Keratinocyte (primary cell): ENCODE data around the gene ECM2. TPM values are rescaled to one million over a fixed set of nuclear protein-coding genes. Genes with fewer than 3 reads are reported as not detected.
A peak's percentile ranks its signal among the peaks of the same experiment; 100 is the strongest.

Source experiments
- DNase-seq: peaks from one replicate; pipeline ENCODE4 v3.0.0-alpha.2; 2011; ENCODE audit warnings: low read depth, missing footprints, low spot score
- FAIRE-seq: peaks from 2 replicates; lab custom pipeline; 2011; peaks lifted over from hg19 to GRCh38; lab: Jason Lieb, UNC
- H2AFZ ChIP-seq: 2 replicates; pipeline ENCODE4 v1.6.0; 2012; ENCODE audit warnings: low read length, control low read depth, inconsistent platforms; ENCODE audit not compliant: control insufficient read depth
- H3K27ac ChIP-seq: 2 replicates; pipeline ENCODE4 v1.5.1; 2011; ENCODE audit warnings: low read length; ENCODE audit not compliant: control insufficient read depth, insufficient read depth
- H3K27me3 ChIP-seq: 3 replicates; pipeline ENCODE4 v1.6.0; 2011; ENCODE audit warnings: low read length; ENCODE audit not compliant: control insufficient read depth, insufficient read depth; ENCODE audit errors: extremely low read depth
- H3K36me3 ChIP-seq, 2 experiments: 2 replicates in 1 of 2; 3 replicates in 1 of 2; pipeline ENCODE4 v1.5.1; 2011; ENCODE audit warnings: low read length in 2 of 2, mild to moderate bottlenecking in 1 of 2; ENCODE audit not compliant: control insufficient read depth in 2 of 2, insufficient read depth in 2 of 2; ENCODE audit errors: extremely low read depth in 1 of 2
- H3K4me1 ChIP-seq: 3 replicates; pipeline ENCODE4 v1.5.1; 2011; ENCODE audit warnings: low read length; ENCODE audit not compliant: control insufficient read depth, insufficient read depth; ENCODE audit errors: extremely low read depth
- H3K4me2 ChIP-seq: 3 replicates; pipeline ENCODE4 v1.6.0; 2011; ENCODE audit warnings: low read depth, low read length; ENCODE audit not compliant: control insufficient read depth, insufficient read depth; ENCODE audit errors: extremely low read depth
- H3K4me3 ChIP-seq, 3 experiments: fragments of 200-600 bp in 1 of 3; sonication (generic) in 1 of 3; 2 replicates in 2 of 3; 3 replicates in 1 of 3; pipeline ENCODE4 v1.5.1; 2011 to 2016; ENCODE audit warnings: low read length in 3 of 3, mild to moderate bottlenecking in 3 of 3, control low read depth in 2 of 3, inconsistent platforms in 1 of 3, low read depth in 1 of 3, mixed read lengths in 1 of 3, mixed run types in 1 of 3, moderate library complexity in 1 of 3; ENCODE audit not compliant: control insufficient read depth in 2 of 3, insufficient read depth in 2 of 3; ENCODE audit errors: extremely low read depth in 1 of 3
- H3K79me2 ChIP-seq: 2 replicates; pipeline ENCODE4 v1.6.0; 2012; ENCODE audit warnings: low read length; ENCODE audit not compliant: control insufficient read depth, insufficient read depth
- H3K9ac ChIP-seq: 3 replicates; pipeline ENCODE4 v1.6.0; 2011; ENCODE audit warnings: low read length; ENCODE audit not compliant: control insufficient read depth, insufficient read depth; ENCODE audit errors: extremely low read depth
- H3K9me1 ChIP-seq: 3 replicates; pipeline ENCODE4 v1.6.0; 2011; ENCODE audit warnings: low read length; ENCODE audit not compliant: control insufficient read depth, insufficient read depth; ENCODE audit errors: extremely low read depth
- H3K9me3 ChIP-seq: 2 replicates; pipeline ENCODE4 v1.5.1; 2012; ENCODE audit warnings: low read depth, low read length; ENCODE audit not compliant: control insufficient read depth
- H4K20me1 ChIP-seq: 3 replicates; pipeline ENCODE4 v1.6.0; 2011; ENCODE audit warnings: low read length; ENCODE audit not compliant: control insufficient read depth, insufficient read depth; ENCODE audit errors: extremely low read depth
- CTCF ChIP-seq, 3 experiments: IDR thresholded peaks in 1 of 3; conservative IDR thresholded peaks in 1 of 3; optimal IDR thresholded peaks in 1 of 3; 2 replicates in 2 of 3; 3 replicates in 1 of 3; pipeline versions ENCODE3 to v1.5.1; 2011; ENCODE audit warnings: low read length in 3 of 3, mild to moderate bottlenecking in 3 of 3, moderate library complexity in 2 of 3, control low read depth in 1 of 3, inconsistent platforms in 1 of 3; ENCODE audit not compliant: insufficient read depth in 2 of 3; ENCODE audit errors: extremely low read depth in 1 of 3
- EZH2 ChIP-seq: IDR thresholded peaks from one replicate; pipeline ENCODE4 v1.6.1; 2012; ENCODE audit warnings: inconsistent platforms, mild to moderate bottlenecking, low read length, moderate library complexity
- dilution Hi-C: fragments of 300-500 bp; cut with MboI; formaldehyde crosslinking; loops from one replicate; pipeline ENCODE4 v1.7.0; 2020; ENCODE audit warnings: low sequenced_read_pairs; ENCODE audit not compliant: extremely low pct_ligation_motif_present
- polyA plus RNA-seq, 5 experiments: library from polyadenylated mRNA; depleted of rRNA in 3 of 5; stranded (reverse) in 3 of 5; stranded (forward) in 1 of 5; unstranded in 1 of 5; fragments of >200 nt; gene quantifications; 1 replicate in 1 of 5; 2 replicates in 3 of 5; 3 replicates in 1 of 5; pipeline versions ENCODE4 v1.2.1 to v1.2.3, GENCODE V29; 2011 to 2012; ENCODE audit warnings: missing spikeins in 2 of 5, low read depth in 1 of 5, low replicate concordance in 1 of 5

The ECM2 gene
- polyA plus RNA-seq, 1 donor (not counting 4 experiments of a cell fraction or from before 2014, with no cell fraction given), result 0.75 TPM

GRCh38 chr9:92474587-92474986 lies 61.2 kb downstream of the ECM2 start:
- dilution Hi-C loops, result no loop called here

GRCh38 chr9:92468206-92468605 lies 67.6 kb downstream of the ECM2 start:
- dilution Hi-C loops, result no loop called here
- no peaks in the 10 kb centered on the region for H3K27me3 ChIP-seq
- H3K27ac ChIP-seq, result peak overlapping the region; percentile 64
- no peaks in the 10 kb centered on the region for H3K36me3 ChIP-seq
- FAIRE-seq (peak; percentile 64), DNase-seq (no peak)
- H2AFZ ChIP-seq, result no peak overlapping the region
- peaks cover 22% of the 10 kb centered on the region for H3K4me1 ChIP-seq
- H3K4me3 ChIP-seq, result no peak overlapping the region
- H3K9me3 ChIP-seq, result no peaks in the 10 kb centered on the region
- peak overlapping the region; percentile 48 for H3K9ac ChIP-seq
- peak overlapping the region; percentile 37 for H3K4me2 ChIP-seq
- H3K79me2 ChIP-seq, result no peaks in the 10 kb centered on the region
- H4K20me1 ChIP-seq, result no peaks in the 10 kb centered on the region
- no peaks in the 10 kb centered on the region for H3K9me1 ChIP-seq
- no peak for TF ChIP-seq EZH2
- TF ChIP-seq CTCF (optimal IDR thresholded peaks at IDR 0.05 in 1 of 3, IDR thresholded peaks at IDR 0.05 in 1 of 3, conservative IDR thresholded peaks at IDR 0.05 in 1 of 3; ENCODE audit: extremely low read depth in 1 of 3, insufficient read depth in 2 of 3, low read length in 3 of 3), result no peak

More at GRCh38 chr9:92474587-92474986, 61.2 kb downstream of the ECM2 start:
- Histone ChIP-seq H3K27ac (no peak overlapping the region), H3K9ac (no peak overlapping the region), H3K4me2 (no peak overlapping the region), H3K4me1 (no peaks in the 10 kb centered on the region), H3K9me1 (no peaks in the 10 kb centered on the region), H4K20me1 (no peaks in the 10 kb centered on the region), H3K4me3 (no peak overlapping the region), H3K27me3 (no peaks in the 10 kb centered on the region), H3K9me3 (no peaks in the 10 kb centered on the region), H3K36me3 (no peaks in the 10 kb centered on the region), H2AFZ (no peak overlapping the region), H3K79me2 (no peaks in the 10 kb centered on the region)
- TF ChIP-seq CTCF (optimal IDR thresholded peaks at IDR 0.05 in 1 of 3, IDR thresholded peaks at IDR 0.05 in 1 of 3, conservative IDR thresholded peaks at IDR 0.05 in 1 of 3; ENCODE audit: extremely low read depth in 1 of 3, insufficient read depth in 2 of 3, low read length in 3 of 3), result no peak
- TF ChIP-seq EZH2, result no peak
- no peak for FAIRE-seq
- DNase-seq, result no peak
